GM12878 (cell line): Measurements from ENCODE around the gene EIF3D. TPM values are rescaled to one million over a fixed set of nuclear protein-coding genes. Genes with fewer than 3 reads are reported as not detected.

Experiments used
- ATAC-seq: fragments of 200-7000 bp; cut with Tn5 transposase; 3 replicates; pipeline ENCODE4 v1.9.1; 2020; ENCODE audit warnings: mild to moderate bottlenecking, moderate library complexity
- BruUV-seq: library from RNA; stranded (reverse); fragments of 400-500 nt; replicated peaks from 2 replicates; lab custom pipeline; 2021; lab: Mats Ljungman, UMichigan
- CTCF ChIA-PET: fragments of 300-600 bp; sonication (Branson Sonifier 250); formaldehyde crosslinking; extraction: SDS; loops from one replicate; lab custom pipeline; 2021; ENCODE audit warnings: inconsistent platforms; lab: Yijun Ruan, JAX
- POLR2A ChIA-PET: fragments of 350-600 bp; formaldehyde crosslinking; extraction: SDS; loops from one replicate; lab custom pipeline; 2021; ENCODE audit warnings: inconsistent platforms; lab: Charles Lee
- RAD21 ChIA-PET: fragments of 300-600 bp; sonication (Branson Sonifier 250); formaldehyde crosslinking; loops from one replicate; lab custom pipeline; 2023; ENCODE audit warnings: antibody characterized with exemption; ENCODE audit not compliant: unreplicated experiment; lab: Charles Lee
- SMC1A ChIA-PET: fragments of 300-600 bp; sonication (Branson Sonifier 250); formaldehyde crosslinking; loops from one replicate; lab custom pipeline; 2023; ENCODE audit not compliant: unreplicated experiment, uncharacterized antibody; lab: Charles Lee
- DNase-seq: peaks from one replicate; pipeline ENCODE4 v3.0.0-alpha.2; 2011; ENCODE audit warnings: low read depth, low spot score
- FAIRE-seq: peaks from 3 replicates; lab custom pipeline; 2011; peaks lifted over from hg19 to GRCh38; lab: Jason Lieb, UNC
- H2AFZ ChIP-seq: 2 replicates; pipeline ENCODE4 v1.6.0; 2011; ENCODE audit warnings: low read depth, low read length, control low read depth; ENCODE audit not compliant: control insufficient read depth
- H3K27ac ChIP-seq: 2 replicates; pipeline ENCODE4 v1.5.1; 2011; ENCODE audit warnings: control low read depth; ENCODE audit not compliant: control insufficient read depth, insufficient read depth
- H3K27me3 ChIP-seq, 2 experiments: replicated peaks in 1 of 2; 2 replicates each; pipeline versions ENCODE4 v1.6.0 to v1.6.1; 2011; ENCODE audit warnings: low read length in 1 of 2; ENCODE audit not compliant: control insufficient read depth in 2 of 2, insufficient read depth in 2 of 2
- H3K36me3 ChIP-seq, 2 experiments: 2 replicates each; pipeline ENCODE4 v1.5.1; 2011; ENCODE audit warnings: low read length in 1 of 2; ENCODE audit not compliant: control insufficient read depth in 2 of 2, insufficient read depth in 2 of 2
- H3K4me1 ChIP-seq: 2 replicates; pipeline ENCODE4 v1.6.1; 2011; ENCODE audit warnings: mild to moderate bottlenecking, low read length, moderate library complexity, mixed read lengths; ENCODE audit not compliant: control insufficient read depth, insufficient read depth
- H3K4me2 ChIP-seq: 2 replicates; pipeline ENCODE4 v1.6.0; 2011; ENCODE audit warnings: control low read depth; ENCODE audit not compliant: control insufficient read depth, insufficient read depth
- H3K4me3 ChIP-seq: fragments of 200-600 bp; sonication (generic); 2 replicates; pipeline ENCODE4 v1.5.1; 2016
- H3K79me2 ChIP-seq: 2 replicates; pipeline ENCODE4 v1.6.0; 2011; ENCODE audit warnings: low read length; ENCODE audit not compliant: control insufficient read depth, insufficient read depth
- H3K9ac ChIP-seq: 2 replicates; pipeline ENCODE4 v1.8.0; 2011; ENCODE audit warnings: low read length, control low read depth, mixed read lengths; ENCODE audit not compliant: control insufficient read depth, insufficient read depth
- H3K9me3 ChIP-seq: replicated peaks from 3 replicates; pipeline ENCODE4 v1.5.1; 2011; ENCODE audit warnings: mild to moderate bottlenecking, low read length; ENCODE audit not compliant: control insufficient read depth, insufficient read depth
- H4K20me1 ChIP-seq: 2 replicates; pipeline ENCODE4 v1.6.0; 2011; ENCODE audit not compliant: control insufficient read depth, insufficient read depth
- CBFB ChIP-seq: IDR thresholded peaks from 2 replicates; pipeline ENCODE4 v1.6.1; 2016; ENCODE audit warnings: antibody characterized with exemption, low read depth
- CBX5 ChIP-seq: sonication (generic); IDR thresholded peaks from 2 replicates; pipeline ENCODE4 v1.6.1; 2016; ENCODE audit warnings: low read depth, moderate library complexity, mild to moderate bottlenecking, inconsistent platforms
- EED ChIP-seq: sonication (generic); IDR thresholded peaks from 2 replicates; pipeline ENCODE4 v1.6.1; 2016; ENCODE audit warnings: antibody characterized with exemption, low read depth
- ESRRA ChIP-seq: IDR thresholded peaks from 2 replicates; pipeline ENCODE4 v1.6.1; 2012; ENCODE audit warnings: mild to moderate bottlenecking, low read length, improper control_type of control experiment
- FOXK2 ChIP-seq: fragments of 450-650 bp; IDR thresholded peaks from 2 replicates; pipeline ENCODE4 v1.6.1; 2017; ENCODE audit warnings: mild to moderate bottlenecking, moderate library complexity
- FOXM1 ChIP-seq: IDR thresholded peaks from 2 replicates; pipeline ENCODE4 v1.6.1; 2012; ENCODE audit warnings: low read depth, mild to moderate bottlenecking, inconsistent platforms, low read length, moderate library complexity
- LARP7 ChIP-seq: fragments of 450-650 bp; IDR thresholded peaks from 2 replicates; pipeline ENCODE4 v1.6.1; 2017; ENCODE audit warnings: mild to moderate bottlenecking
- NFXL1 ChIP-seq: fragments of 450-650 bp; IDR thresholded peaks from 2 replicates; pipeline ENCODE4 v1.6.1; 2017; ENCODE audit warnings: antibody characterized with exemption, mild to moderate bottlenecking, borderline replicate concordance
- RUNX3 ChIP-seq: IDR thresholded peaks from 2 replicates; pipeline ENCODE4 v1.6.1; 2012; ENCODE audit warnings: low read length, inconsistent platforms
- SIX5 ChIP-seq: IDR thresholded peaks from 2 replicates; pipeline ENCODE4 v1.6.1; 2011; ENCODE audit warnings: mild to moderate bottlenecking, low read depth, low read length, moderate library complexity; ENCODE audit not compliant: severe bottlenecking
- SREBF1 ChIP-seq: IDR thresholded peaks from 2 replicates; pipeline ENCODE4 v1.6.1; 2012; ENCODE audit warnings: mild to moderate bottlenecking, low read length
- TARDBP ChIP-seq: IDR thresholded peaks from 2 replicates; pipeline ENCODE4 v1.6.1; 2016; ENCODE audit warnings: borderline replicate concordance
- TBL1XR1 ChIP-seq: IDR thresholded peaks from 2 replicates; pipeline ENCODE4 v1.6.1; 2012; ENCODE audit warnings: low read depth, low read length, improper control_type of control experiment
- ZNF207 ChIP-seq: fragments of 450-650 bp; IDR thresholded peaks from 2 replicates; pipeline ENCODE4 v1.6.1; 2014; ENCODE audit warnings: antibody characterized with exemption, mild to moderate bottlenecking, borderline replicate concordance
- ZZZ3 ChIP-seq: IDR thresholded peaks from 2 replicates; pipeline ENCODE4 v1.6.1; 2011; ENCODE audit warnings: low read depth; ENCODE audit not compliant: control insufficient read depth, insufficient read length
- whole genome bisulfite sequencing: methylation state at CpG from one replicate; pipeline ENCODE4 v1.1.6; 2016; ENCODE audit warnings: low lambda C conversion rate; ENCODE audit not compliant: insufficient replicate concordance, insufficient coverage; ENCODE audit errors: missing lambda C conversion rate; 5-methylcytosine and 5-hydroxymethylcytosine counted together
- in situ Hi-C: fragments of 300-500 bp; cut with MboI; formaldehyde crosslinking; loops from 9 replicates; pipeline ENCODE4 v1.14.3; 2018; ENCODE audit warnings: mixed read lengths
- intact Hi-C: fragments of 100-400 bp; cut with micrococcal nuclease; formaldehyde crosslinking; loops from one replicate; pipeline ENCODE4 v1.14.2; 2022; ENCODE audit not compliant: unreplicated experiment
- polyA plus RNA-seq, 11 experiments: library from polyadenylated mRNA; depleted of rRNA in 4 of 11; unstranded in 6 of 11; stranded (reverse) in 5 of 11; fragments of >200 nt; fragmentation: Nextera tagmentation in 4 of 11; fragmentation: Illumina TruSeq in 1 of 11; extraction: Ambion mirVana in 4 of 11; extraction: Trizol in 1 of 11; gene quantifications; 1 replicate in 1 of 11; 2 replicates in 10 of 11; pipeline versions ENCODE4 v1.2.1 to v1.2.3, GENCODE V29; 2011 to 2016; ENCODE audit warnings: inconsistent platforms in 2 of 11, missing spikeins in 2 of 11, low read depth in 1 of 11
- total RNA-seq, 4 experiments: library from RNA; depleted of rRNA in 3 of 4; stranded (reverse); fragments of >200 nt in 3 of 4; fragmentation: Illumina TruSeq in 1 of 4; extraction: Trizol in 1 of 4; gene quantifications; 2 replicates each; pipeline versions ENCODE4 v1.2.1 to v1.2.3, GENCODE V29; 2013 to 2021
- TF ChIP-seq, protein P1 (sequence below): fragments of 450-650 bp; IDR thresholded peaks from 2 replicates; pipeline ENCODE4 v1.6.1; 2017; ENCODE audit warnings: mild to moderate bottlenecking
- TF ChIP-seq, protein P2 (sequence below), 3 experiments: IDR thresholded peaks in 2 of 3; conservative IDR thresholded peaks in 1 of 3; 2 replicates each; pipeline ENCODE4 v1.5.1; 2011; ENCODE audit warnings: low read depth in 3 of 3, low read length in 3 of 3, mild to moderate bottlenecking in 3 of 3, control low read depth in 2 of 3, moderate library complexity in 2 of 3, inconsistent platforms in 1 of 3, mixed read lengths in 1 of 3; ENCODE audit not compliant: control insufficient read depth in 2 of 3, insufficient read depth in 1 of 3; ENCODE audit errors: extremely low read depth in 1 of 3

The EIF3D gene
- total and polyA plus RNA-seq, 10 of the 15 experiments (the other 5 are each of a cell fraction or from before 2014, with no cell fraction given), result 240 to 558 (median 420) TPM

DNA sequence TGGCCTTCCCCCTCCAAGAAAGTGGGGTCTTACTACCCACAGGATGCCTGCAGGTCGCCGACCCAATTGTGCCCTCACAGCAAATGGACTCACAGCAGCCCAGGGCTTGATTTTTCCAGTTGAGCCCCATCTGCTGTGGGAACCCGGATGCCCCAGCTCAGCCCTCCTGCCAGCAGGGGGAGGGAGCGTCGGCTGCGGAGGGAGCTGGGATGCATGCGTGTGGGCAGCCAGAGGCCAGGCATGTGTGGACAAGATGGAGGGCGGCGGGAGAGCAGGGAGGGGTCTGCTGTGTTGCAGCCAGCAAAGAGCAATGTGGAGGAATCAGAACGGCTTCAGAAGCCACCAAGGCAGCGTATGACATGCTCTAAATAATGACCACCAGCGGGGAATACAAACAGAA lies 41.0 kb upstream of the EIF3D start:
- CTCF ChIA-PET, result no interaction called here
- FAIRE-seq, result no peak
- H3K9ac ChIP-seq, result no peak overlapping the region
- SMC1A ChIA-PET, result no interaction called here
- H3K9me3 ChIP-seq, result no peaks in the 10 kb centered on the region
- intact Hi-C loops, result no loop called here
- H3K4me3 ChIP-seq, result no peak overlapping the region
- H3K4me2 ChIP-seq, result no peak overlapping the region
- no peaks in the 10 kb centered on the region for H4K20me1 ChIP-seq
- H3K27me3 ChIP-seq, result no peaks in the 10 kb centered on the region; a peak in 3 of 4 replicates
- no peaks in the 10 kb centered on the region for H3K36me3 ChIP-seq
- H3K79me2 ChIP-seq, result no peaks in the 10 kb centered on the region
- POLR2A ChIA-PET, result no interaction called here
- TF ChIP-seq FOXM1 (no peak), EED (no peak), NFXL1 (no peak), LARP7 (no peak), TBL1XR1 (no peak), ZNF207 (no peak), TARDBP (no peak), FOXK2 (no peak), ESRRA (no peak), SREBF1 (no peak), CBFB (no peak), RUNX3 (no peak), ZZZ3 (no peak), SIX5 (no peak), CBX5 (no peak)
- TF ChIP-seq, protein P1, sequence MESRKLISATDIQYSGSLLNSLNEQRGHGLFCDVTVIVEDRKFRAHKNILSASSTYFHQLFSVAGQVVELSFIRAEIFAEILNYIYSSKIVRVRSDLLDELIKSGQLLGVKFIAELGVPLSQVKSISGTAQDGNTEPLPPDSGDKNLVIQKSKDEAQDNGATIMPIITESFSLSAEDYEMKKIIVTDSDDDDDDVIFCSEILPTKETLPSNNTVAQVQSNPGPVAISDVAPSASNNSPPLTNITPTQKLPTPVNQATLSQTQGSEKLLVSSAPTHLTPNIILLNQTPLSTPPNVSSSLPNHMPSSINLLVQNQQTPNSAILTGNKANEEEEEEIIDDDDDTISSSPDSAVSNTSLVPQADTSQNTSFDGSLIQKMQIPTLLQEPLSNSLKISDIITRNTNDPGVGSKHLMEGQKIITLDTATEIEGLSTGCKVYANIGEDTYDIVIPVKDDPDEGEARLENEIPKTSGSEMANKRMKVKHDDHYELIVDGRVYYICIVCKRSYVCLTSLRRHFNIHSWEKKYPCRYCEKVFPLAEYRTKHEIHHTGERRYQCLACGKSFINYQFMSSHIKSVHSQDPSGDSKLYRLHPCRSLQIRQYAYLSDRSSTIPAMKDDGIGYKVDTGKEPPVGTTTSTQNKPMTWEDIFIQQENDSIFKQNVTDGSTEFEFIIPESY, result no peak
- TF ChIP-seq, protein P2, sequence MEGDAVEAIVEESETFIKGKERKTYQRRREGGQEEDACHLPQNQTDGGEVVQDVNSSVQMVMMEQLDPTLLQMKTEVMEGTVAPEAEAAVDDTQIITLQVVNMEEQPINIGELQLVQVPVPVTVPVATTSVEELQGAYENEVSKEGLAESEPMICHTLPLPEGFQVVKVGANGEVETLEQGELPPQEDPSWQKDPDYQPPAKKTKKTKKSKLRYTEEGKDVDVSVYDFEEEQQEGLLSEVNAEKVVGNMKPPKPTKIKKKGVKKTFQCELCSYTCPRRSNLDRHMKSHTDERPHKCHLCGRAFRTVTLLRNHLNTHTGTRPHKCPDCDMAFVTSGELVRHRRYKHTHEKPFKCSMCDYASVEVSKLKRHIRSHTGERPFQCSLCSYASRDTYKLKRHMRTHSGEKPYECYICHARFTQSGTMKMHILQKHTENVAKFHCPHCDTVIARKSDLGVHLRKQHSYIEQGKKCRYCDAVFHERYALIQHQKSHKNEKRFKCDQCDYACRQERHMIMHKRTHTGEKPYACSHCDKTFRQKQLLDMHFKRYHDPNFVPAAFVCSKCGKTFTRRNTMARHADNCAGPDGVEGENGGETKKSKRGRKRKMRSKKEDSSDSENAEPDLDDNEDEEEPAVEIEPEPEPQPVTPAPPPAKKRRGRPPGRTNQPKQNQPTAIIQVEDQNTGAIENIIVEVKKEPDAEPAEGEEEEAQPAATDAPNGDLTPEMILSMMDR (IDR thresholded peaks at IDR 0.05 in 2 of 3, conservative IDR thresholded peaks at IDR 0.05 in 1 of 3; ENCODE audit: control insufficient read depth in 2 of 3, extremely low read depth in 1 of 3, insufficient read depth in 1 of 3, low read depth in 3 of 3, low read length in 3 of 3), result no peak
- TF ChIP-seq, all 136 proteins: peak for 0
- Histone ChIP-seq H3K4me1 (no peaks in the 10 kb centered on the region), H3K27ac (no peak overlapping the region), H2AFZ (no peak overlapping the region)
- in situ Hi-C loops, result no loop called here
- RAD21 ChIA-PET, result no interaction called here
- BruUV-seq, result no TSS peak
- WGBS, result 69% methylated on average over 12 of the region's 12 CpGs
- ATAC-seq, result no peak
- no peak for DNase-seq
